RCC 7860 (cell line): ENCODE measurements around the gene NAGLU.
A peak's percentile ranks its signal among the peaks of the same experiment; 100 is the strongest.

Source experiments
- DNase-seq: peaks from one replicate; pipeline ENCODE4 v3.0.0-alpha.2; 2015; ENCODE audit warnings: low spot score
- FAIRE-seq: peaks from 2 replicates; lab custom pipeline; 2012; peaks lifted over from hg19 to GRCh38; lab: Jason Lieb, UNC

Gene NAGLU

DNA sequence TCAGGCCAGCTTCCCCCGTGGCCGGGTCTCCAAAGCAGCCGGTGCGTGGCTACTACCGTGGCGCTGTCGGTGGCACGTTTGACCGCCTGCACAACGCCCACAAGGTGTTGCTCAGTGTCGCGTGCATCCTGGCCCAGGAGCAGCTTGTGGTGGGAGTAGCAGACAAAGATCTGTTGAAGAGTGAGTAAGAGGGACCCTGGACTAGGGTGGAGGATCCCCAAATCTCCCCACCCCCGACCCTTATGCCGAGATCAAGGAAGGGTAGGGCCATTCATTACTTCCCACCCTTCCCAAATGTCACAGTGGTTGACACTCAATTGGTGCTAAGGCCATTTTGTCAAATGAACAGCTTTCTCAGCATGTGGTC is 27.1 kb downstream of the NAGLU start:
- DNase-seq = no peak
- FAIRE-seq = no peak

DNA sequence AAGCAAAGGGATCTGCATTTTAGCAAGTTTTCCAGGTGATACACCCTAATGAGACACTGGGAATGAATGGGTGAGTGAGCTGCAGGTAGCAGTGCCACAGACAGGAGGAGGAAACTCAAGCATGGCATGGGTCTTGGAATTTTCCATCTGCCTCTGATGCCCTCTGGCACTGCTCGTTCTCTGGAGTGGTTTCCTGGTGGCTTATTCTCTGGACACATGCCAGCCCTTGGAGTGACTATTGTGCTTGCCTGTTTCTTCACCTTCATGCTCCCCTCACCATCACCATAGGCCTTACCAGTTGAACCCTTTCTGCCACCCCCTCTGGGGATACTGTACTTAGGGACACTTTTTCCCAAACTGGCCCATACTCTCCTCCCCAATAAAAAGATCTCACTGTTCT is 27.5 kb downstream of the NAGLU start:
- DNase-seq = peak; percentile 52
- no peak for FAIRE-seq

DNA sequence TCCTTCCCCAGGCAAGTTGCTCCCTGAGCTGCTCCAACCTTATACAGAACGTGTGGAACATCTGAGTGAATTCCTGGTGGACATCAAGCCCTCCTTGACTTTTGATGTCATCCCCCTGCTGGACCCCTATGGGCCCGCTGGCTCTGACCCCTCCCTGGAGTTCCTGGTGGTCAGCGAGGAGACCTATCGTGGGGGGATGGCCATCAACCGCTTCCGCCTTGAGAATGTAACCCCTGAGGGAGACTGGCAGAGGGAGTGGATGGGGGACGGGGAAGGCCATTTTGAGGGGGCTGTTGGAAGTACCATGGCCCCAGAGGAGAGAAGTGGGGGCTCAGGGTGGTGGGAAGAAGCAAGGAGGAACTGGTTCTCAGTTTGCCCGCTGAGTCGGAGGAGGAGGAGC is 27.9 kb downstream of the NAGLU start:
- FAIRE-seq (no peak), DNase-seq (no peak)

DNA sequence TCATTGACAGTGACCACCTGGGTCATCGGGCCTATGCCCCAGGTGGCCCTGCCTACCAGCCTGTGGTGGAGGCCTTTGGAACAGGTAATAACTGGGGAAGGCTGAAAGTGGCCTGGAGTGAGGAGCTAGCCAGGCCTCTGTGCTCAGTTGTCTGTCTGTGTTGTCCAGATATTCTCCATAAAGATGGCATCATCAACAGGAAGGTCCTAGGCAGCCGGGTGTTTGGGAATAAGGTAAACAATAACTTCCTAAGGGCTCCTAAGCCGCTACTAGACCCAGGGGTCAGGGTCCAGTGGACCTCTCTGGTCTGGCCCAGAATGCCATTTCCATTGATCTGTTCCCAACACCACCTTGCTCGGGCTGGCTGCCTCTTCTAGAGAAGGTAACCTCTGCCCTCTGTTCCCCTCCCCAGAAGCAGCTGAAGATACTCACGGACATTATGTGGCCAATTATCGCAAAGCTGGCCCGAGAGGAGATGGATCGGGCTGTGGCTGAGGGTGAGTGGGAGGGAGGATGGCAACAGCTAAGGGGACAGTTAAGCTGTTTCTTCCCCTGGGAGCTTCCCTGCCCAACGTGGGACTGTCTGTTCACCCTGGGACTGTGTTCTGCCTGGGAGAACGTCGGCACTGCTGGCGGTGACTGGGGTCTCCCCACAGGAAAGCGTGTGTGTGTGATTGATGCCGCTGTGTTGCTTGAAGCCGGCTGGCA is 28.9 kb downstream of the NAGLU start:
- FAIRE-seq (no peak), DNase-seq (no peak)

DNA sequence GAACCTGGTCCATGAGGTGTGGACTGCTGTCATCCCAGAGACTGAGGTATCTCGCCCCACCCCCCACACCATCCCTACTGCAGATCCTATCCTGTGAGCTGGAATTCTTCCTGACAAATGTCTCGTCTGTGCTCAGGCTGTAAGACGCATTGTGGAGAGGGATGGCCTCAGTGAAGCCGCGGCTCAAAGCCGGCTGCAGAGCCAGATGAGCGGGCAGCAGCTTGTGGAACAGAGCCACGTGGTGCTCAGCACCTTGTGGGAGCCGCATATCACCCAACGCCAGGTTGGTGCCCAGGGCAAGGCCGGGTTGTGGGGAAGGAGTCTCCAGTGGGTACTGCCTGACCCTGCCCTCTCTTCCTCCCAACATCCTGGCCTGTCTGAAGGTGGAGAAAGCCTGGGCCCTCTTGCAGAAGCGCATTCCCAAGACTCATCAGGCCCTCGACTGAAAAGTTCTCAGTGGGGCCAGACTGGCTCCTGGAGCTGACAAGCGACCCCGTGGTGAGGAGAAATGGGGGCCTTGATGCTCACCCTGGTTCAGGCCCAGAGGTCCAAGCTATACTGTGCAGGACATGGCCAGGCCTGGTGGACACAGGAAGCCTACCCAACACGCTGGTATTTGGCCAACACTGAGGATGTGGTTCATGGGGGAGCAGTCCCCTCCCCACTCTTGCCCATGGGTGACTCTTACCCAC is 29.6 kb downstream of the NAGLU start:
- no peak for FAIRE-seq
- no peak for DNase-seq

DNA sequence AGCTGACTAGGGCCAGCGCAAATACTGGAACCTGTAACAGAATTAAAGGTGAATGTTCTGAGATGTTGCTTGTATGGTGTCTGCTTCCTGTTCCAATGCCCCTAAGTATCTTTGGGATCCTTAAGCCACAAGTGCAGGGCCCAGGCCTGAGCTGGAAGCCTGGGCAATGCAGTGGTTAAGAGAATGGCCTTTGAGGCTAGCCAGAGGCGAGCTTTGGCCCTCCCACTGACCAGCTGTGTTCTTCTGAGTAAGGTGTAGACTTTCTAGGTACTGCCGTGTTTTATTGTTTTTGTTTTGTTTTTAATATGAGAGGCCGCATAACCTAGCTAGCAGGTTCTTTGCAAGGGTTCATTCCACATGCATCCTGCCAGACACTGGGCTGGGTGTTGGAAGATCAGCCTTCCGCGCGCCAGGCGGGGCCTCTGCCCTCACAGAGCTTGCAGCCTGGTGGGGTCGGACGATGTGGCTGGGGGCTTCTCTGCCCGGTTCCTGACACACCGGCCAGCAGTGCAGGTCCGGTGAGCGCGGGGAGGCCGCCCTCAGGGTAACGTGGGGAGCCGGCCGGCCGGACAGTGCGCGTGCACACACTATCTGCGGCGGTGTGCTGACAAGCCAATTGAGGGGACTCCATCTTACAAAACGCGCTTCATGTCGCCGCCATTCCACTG is 30.3 kb downstream of the NAGLU start:
- FAIRE-seq = no peak

DNA sequence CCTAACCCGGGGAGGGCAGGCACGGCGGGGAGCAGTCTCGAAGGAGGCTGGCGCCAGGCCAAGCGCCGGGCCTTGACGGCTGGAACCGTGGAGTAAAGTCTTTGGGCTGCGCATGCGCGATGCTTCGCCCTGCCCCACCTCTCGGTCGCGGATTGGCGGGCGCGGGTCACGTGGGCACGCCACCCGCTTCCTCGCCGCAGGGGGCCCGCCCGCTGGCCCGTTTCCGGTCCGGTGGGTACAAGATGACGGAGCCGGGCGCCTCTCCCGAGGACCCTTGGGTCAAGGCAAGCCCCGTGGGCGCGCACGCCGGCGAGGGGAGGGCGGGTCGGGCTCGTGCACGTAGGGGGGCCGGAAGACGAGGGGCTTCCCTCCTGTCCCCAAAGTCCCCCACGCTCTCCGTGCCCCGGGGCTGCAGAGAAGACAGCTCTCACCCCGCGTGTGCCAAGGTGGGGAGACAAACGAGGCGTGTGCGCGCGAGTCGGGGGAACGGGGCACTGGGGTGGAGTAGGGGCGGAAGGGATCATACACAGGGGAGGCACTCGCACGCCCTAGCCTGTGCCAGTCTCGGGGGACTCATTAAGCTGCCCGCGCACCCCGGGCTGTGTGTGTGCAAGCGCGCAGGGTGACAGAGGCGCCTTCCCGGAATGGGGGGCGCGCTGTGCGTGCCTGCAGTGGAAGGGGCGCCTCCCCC is 31.0 kb downstream of the NAGLU start, which contains the start of gene MLX:
TSS of gene MLX (plus strand) at position 218 of the 691 bp plus-strand sequence. CDS start at position 243, 25 bp downstream.
- DNase-seq (peak; percentile 85), FAIRE-seq (no peak)

More for the DNA sequence above, 30.3 kb downstream of the NAGLU start:
- no peak for DNase-seq

DNA sequence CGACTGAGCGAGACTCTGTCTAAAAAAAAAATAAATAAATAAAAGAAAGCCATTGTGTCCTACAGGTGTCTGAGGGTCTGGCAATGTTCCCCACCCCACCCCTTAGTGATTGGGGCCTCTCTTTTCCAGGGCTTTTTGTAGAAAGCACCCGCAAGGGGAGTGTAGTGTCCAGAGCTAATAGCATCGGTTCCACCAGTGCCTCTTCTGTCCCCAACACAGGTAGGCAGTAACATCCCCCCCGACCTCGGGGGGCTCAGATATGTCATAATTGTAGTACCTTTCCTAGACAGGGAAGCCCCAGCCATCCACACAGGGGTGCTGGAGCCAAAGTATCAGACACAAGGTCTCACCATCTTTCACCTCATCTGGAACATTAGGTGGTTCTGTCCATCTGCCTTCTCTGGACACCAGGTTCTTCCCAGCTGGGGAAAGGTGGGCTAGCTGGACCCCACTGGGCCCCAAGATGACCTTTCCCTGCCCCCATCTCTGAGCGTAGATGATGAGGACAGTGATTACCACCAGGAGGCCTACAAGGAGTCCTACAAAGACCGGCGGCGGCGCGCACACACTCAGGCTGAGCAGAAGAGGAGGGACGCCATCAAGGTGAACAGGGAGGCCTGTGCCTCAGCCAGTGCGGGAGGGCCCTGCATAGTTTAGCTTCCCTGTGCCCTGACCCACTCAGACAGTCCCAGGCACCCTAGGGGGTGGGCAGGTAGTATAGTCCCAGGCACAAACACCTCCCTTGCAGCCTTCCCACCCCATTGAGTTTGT is 32.5 kb downstream of the NAGLU start:
- no peak for FAIRE-seq
- DNase-seq = no peak

DNA sequence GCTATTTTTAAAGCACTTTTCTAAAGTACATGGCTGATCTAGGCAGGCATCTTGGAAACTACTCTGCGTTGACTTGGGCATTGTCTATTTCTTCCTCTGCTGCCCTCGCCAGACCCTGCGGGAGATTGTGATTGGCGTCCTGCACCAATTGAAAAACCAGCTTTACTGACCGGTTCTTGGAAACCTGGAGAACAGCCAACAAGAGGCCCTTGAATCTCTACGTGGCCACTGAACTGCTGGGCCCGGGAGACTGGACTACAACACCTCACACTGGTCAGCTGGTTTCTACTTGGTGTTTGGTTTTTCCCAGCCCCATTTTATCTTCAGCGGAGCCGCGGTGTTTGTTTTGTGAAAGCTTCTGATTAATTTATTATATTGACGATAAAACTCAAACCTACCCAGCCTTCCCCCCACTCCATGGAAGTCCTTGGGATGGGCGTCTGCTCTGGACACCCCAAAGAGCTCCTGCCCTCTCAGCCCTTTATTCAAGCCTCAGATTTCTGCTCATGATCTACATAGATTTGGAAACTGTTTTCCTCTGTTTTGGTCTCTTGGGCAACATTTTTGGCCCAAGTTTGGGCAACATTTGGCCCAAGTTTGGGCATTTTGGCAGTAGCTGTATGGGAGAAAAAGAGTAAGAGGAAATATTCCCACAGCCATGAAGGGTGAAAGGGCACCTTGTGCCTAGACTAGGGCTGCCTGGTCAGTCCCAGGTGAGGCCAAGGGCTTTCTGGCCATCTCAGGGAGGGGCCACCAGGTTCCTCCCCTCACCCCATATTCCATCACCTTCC is 35.6 kb downstream of the NAGLU start:
- DNase-seq = no peak
- no peak for FAIRE-seq

DNA sequence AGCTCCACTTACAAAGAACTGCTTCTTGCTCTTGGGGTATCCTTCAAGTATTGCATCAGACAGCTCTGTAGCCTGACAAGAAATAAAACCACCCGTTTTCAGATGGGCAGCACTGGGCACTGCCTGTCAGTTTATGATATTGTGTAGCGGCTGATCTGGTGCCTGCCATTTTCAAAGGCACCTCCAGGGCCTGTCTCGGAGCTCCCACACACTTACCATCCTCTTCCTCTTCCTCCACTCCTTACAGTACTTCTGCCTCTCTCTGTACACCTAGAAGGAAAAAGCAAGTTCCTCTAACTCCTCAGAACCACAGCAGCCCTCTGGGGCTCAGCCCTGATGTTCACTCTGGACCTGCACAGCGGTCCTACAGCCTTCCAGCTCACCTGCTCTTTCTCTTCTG is 37.1 kb downstream of the NAGLU start:
- no peak for FAIRE-seq

DNA sequence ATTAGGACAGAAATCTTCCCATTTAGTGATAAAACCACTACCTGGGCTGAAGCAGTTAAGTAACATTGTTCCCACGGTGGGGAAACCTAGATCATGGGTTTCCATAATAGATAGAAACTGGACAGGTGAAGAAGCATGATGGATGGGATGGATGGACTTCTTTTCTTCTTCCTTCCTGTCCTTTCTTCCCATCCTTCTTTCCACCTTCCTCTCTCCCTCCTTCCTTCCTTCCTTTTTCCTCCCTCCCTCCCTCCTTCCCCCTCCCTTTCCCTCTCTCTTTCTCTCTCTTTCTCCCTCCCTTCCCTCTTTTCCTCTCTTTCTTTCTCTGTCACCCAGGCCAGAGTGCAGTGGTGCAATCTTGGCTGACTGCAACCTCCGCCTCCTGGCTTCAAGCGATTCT is 38.4 kb downstream of the NAGLU start:
- FAIRE-seq (no peak), DNase-seq (no peak)

More for the DNA sequence above, 37.1 kb downstream of the NAGLU start:
- no peak for DNase-seq

DNA sequence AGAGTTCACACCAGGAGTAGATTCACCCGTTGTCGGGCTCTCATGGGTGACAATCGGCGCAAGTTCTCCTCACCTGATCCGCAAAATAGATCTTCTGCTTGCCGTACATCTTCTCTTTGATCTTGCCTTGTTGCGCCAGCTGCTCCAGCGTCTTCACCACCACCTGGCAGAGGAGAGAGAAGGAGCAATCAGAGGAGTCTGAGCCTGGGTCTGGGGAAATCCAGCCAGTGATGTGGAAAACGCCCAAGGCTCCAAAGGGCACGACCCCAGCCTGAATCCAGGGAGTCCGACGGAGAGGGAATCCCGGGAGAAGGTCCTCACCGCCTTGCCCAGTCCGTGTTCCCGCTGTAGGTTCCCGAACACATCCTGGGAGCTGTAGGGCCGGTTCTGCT is 41.1 kb downstream of the NAGLU start:
- no peak for FAIRE-seq
- no peak for DNase-seq

DNA sequence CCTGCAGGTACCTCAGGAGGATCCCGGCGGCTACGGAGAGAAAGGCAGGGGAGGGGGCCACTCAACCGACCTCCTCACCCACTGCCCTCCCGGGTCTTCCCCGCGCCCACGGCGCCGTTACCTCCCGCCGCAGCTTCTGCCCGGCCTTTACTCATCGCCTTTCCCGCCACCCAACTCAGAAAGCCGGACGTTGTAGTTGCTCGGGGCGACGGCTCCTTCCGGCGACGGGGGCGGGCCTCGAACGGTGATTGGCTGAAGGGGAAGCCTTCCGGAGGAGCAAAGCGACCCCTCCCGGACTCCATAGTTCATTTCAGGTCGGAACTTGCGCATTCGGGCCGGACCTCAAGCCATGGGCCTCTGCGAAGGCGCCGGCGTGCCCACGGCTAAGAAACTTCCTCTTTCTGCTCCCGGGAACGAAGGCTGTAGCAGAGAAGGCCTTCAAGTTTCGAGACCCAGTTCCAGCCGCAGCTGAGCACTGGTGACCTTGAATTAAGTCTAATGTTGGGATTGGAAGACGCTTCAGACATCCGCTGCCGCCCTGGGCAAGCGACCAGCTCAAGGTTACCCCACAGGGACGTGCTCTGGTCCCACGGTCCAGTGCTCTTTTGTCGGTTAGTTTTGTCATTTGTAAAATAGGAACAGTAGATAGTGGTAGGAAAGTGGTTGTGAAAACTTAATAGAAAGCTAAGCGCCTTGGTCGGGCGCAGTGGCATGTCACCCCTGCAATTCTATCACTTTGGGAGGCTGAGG is 41.7 kb downstream of the NAGLU start, which contains the start of gene PSMC3IP:
TSS of gene PSMC3IP (minus strand) at position 198 of the 750 bp plus-strand sequence. CDS start at position 155, 43 bp downstream.
- FAIRE-seq = peak; percentile 58
- DNase-seq = peak; percentile 90

DNA sequence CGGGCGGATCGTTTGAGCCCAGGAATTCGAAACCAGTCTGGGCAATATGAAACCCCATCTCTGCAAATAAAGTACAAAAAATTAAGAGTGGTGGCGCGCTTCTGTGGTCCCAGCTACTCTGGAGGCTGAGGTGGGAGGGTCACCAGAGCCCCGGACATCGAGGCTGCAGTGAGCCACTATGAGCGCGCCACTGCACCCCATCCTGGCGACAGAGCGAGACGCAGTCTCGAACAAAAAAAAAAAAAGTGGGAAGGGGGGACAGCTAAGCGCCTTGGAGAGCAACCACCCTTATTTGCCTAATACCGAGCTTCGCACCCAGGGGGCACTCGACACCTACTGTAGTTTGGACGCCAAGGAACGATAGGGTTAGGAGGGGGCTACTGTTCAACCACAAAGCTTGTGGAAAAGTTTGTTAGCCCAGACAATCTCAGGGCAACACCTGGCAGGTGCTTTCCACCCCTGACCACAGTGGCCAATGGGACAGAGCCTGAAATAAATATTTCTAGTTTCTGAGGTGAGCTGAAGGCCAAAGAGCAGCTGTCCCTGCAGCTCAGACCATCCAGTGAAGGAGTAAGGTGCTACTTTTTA is 42.3 kb downstream of the NAGLU start:
- peak; percentile 60 for DNase-seq
- FAIRE-seq = no peak

DNA sequence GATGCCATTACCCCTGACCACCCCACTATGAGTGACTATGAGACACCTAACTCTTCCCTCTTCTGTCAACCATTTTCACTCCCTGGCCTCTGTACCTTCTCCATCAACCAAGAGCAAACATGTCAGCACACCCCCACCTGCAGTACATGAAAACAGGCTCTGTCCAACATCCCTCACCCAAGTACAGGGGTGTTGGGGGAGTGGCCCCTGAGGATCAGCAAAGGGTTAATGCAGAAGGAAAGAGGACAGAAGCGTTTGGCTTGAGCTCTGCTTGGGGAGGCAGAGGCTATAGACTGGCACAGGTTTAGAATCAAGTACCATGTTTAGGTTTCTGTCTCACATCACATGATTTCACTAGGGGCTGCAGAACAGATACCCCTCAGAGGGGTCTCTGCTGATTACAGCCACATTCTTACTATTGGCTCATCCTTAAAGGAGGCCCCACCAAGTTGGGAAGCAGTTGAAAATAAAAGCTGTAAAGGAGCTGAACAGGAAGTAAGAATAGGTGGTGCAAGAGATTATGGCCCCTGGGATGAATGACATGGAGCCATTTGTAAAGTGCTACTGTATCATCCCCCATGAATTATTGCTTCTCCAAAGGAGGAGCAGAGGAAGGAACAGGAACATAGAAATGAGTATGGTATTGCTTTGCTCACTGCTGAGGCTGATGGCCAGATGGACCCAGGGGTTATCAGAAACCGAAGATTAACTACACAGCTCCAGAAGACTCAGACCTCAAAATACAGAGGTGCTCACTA is 43.9 kb downstream of the NAGLU start:
- no peak for FAIRE-seq
- DNase-seq = no peak

DNA sequence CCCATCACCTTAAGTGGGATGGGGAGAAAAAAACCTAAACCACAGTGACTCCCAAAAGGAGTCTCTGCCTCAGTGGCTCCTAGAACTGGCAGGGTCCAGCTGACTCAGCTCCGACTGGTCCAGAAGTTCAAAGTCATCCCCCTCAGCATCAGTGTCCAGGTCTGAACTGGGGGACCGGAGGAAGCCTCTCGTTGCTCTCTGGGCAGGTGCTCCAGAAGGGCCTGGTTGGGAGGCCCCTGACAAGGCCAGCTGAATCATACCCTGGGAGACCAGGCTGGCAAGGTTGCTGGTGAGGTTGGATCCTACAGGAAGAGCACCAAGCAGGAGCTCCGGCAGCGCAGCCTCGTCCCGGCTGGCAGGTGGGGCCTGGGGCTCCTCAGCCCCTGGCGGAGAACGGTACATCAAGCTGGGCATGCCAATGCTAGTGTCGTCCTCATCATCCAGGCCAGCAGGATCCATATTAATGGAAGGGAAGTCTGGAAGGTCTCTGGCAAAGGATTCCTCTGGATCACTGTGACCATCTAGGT is 45.8 kb downstream of the NAGLU start:
- DNase-seq (no peak), FAIRE-seq (no peak)

DNA sequence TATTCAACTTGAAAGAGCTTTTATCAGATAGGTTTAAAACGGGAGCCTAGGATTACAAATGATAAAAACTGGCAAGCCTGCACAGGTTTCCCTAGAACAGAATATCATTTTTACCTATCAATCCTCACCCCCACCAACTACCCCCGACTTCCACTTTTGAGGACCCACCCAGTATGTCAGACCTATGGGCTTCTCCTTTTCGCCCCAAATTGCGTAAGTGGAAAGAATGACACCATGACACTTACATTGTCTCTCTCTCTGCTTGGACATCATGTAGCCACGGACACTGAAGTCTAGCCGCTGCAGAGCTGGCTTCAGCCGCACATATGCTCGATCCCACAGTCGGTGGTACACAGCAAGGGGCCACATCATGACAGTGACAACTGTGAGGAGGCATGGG is 48.8 kb downstream of the NAGLU start:
- no peak for FAIRE-seq
- no peak for DNase-seq

DNA sequence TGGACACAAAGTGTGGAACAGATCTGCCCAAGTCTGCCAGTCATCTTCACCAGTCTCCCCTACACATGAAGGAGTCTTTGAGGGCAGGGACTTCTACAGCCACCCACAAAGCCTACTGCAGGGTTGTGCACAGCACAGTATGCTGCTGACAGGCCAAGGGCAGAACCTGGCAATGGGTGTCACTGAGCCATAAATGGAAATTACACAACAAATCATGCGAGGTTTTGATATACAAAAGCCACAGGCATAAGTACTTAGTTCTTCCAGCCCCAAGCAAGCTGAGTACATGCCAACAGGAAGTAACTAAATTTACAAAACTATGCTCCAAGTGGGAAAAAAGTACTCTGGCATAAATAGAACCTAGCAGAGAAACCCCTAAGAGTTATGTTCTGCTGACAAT is 49.3 kb downstream of the NAGLU start:
- FAIRE-seq = no peak
- no peak for DNase-seq
